Kidney (tissue), 14 donors: ENCODE measurements around the gene KSR1. TPM values are rescaled to one million over a fixed set of nuclear protein-coding genes. Genes with fewer than 3 reads are reported as not detected.
A peak's percentile ranks its signal among the peaks of the same experiment; 100 is the strongest.
"Not testable (repeated sequence)": the region's sequence is repeated elsewhere in the genome, so short reads cannot be mapped to it uniquely, and the experiment has no call there.

Experiments used
- DNase-seq, 5 donors: peaks; one replicate each; pipeline ENCODE4 v3.0.0-alpha.2; 2013 to 2020
- FAIRE-seq: peaks from 2 replicates; lab custom pipeline; 2012; peaks lifted over from hg19 to GRCh38; lab: Jason Lieb, UNC
- H3K27ac ChIP-seq, 2 donors: one replicate each; pipeline ENCODE4 v1.7.0; 2013; ENCODE audit warnings: low read depth in 2 of 2, low read length in 2 of 2, inconsistent platforms in 1 of 2
- H3K27me3 ChIP-seq: one replicate; pipeline ENCODE4 v1.7.1; 2013; ENCODE audit warnings: low read length, inconsistent platforms; ENCODE audit not compliant: control insufficient read depth, insufficient read depth
- H3K36me3 ChIP-seq, 3 donors: one replicate each; pipeline versions ENCODE4 v1.7.0 to v1.7.1; 2013; ENCODE audit warnings: low read length in 3 of 3, control low read depth in 1 of 3, inconsistent platforms in 1 of 3; ENCODE audit not compliant: insufficient read depth in 3 of 3, control insufficient read depth in 2 of 3
- H3K4me1 ChIP-seq, 3 donors: one replicate each; pipeline versions ENCODE4 v1.7.0 to v1.7.1; 2013; ENCODE audit warnings: low read length in 3 of 3, inconsistent platforms in 1 of 3, low read depth in 1 of 3; ENCODE audit not compliant: control insufficient read depth in 2 of 3, insufficient read depth in 2 of 3
- H3K4me3 ChIP-seq, 3 donors: one replicate each; pipeline versions ENCODE4 v1.7.0 to v1.8.1; 2013; ENCODE audit warnings: low read length in 3 of 3, control low read depth in 1 of 3, inconsistent platforms in 1 of 3
- H3K9ac ChIP-seq, 3 donors: one replicate each; pipeline versions ENCODE4 v1.7.0 to v1.7.1; 2013; ENCODE audit warnings: low read length in 3 of 3, control low read depth in 1 of 3, inconsistent platforms in 1 of 3
- H3K9me3 ChIP-seq, 3 donors: one replicate each; pipeline versions ENCODE4 v1.7.0 to v1.7.1; 2013; ENCODE audit warnings: low read length in 3 of 3, control low read depth in 1 of 3, inconsistent platforms in 1 of 3; ENCODE audit not compliant: control insufficient read depth in 2 of 3, insufficient read depth in 1 of 3
- CTCF ChIP-seq: IDR thresholded peaks from 3 replicates; pipeline ENCODE4 v1.5.1; 2012; ENCODE audit warnings: mild to moderate bottlenecking, moderate library complexity, borderline replicate concordance; ENCODE audit not compliant: insufficient read depth; ENCODE audit errors: extremely low read depth
- intact Hi-C: fragments of 100-400 bp; cut with DNase I; formaldehyde crosslinking; loops from one replicate; pipeline ENCODE4 v1.11.1; 2022
- polyA plus RNA-seq: library from polyadenylated mRNA; stranded (reverse); fragments of 350-450 nt; fragmentation: Illumina TruSeq; extraction: RNeasy Lipid Tissue Mini Kit (QIAGEN cat#74804); gene quantifications from one replicate; pipeline ENCODE4 v1.2.3, GENCODE V29; 2014; ENCODE audit warnings: low read depth, low replicate concordance; ENCODE audit not compliant: insufficient read depth
- total RNA-seq: library from RNA; stranded (reverse); fragmentation: NEBNext Ultra II Directional; extraction: Animal tissue kit (Norgen Biotek cat#: 25700); gene quantifications from one replicate; pipeline ENCODE4 v1.2.1, GENCODE V29; 2021
- donor health status: control.
- donor health status: control.
- donor health status: control.
- donor health status: control.
- donor health status: control.
- donor health status: DM: yes; HTN: yes; CAD: no.
- donor health status: Normal renal cell carcinoma (clear cell type).

Gene KSR1
- total and polyA plus RNA-seq, 2 donors from 2014 or later = 11.7 to 97.3 TPM

- no peaks in the 10 kb centered on the region for H3K27me3 ChIP-seq
- intact Hi-C loops = no loop called here
- H3K27ac ChIP-seq = no peak overlapping the region
- H3K36me3 ChIP-seq = no peaks in the 10 kb centered on the region
- no peaks in the 10 kb centered on the region for H3K9me3 ChIP-seq
- no peak for FAIRE-seq
- H3K9ac ChIP-seq = no peak overlapping the region
- H3K4me1 ChIP-seq = no peaks in the 10 kb centered on the region
- no peak for DNase-seq
- TF ChIP-seq CTCF = no peak
- no peak overlapping the region for H3K4me3 ChIP-seq
These were observed 213.6 kb downstream of the KSR1 start for GRCh38 chr17:27669850-27670249.

GRCh38 chr17:27670791-27671590 is 214.7 kb downstream of the KSR1 start:
- no peaks in the 10 kb centered on the region for H3K27me3 ChIP-seq
- TF ChIP-seq CTCF = no peak
- DNase-seq (peak in 1 of 5 donors; percentile 51), FAIRE-seq (no peak)
- H3K27ac ChIP-seq = no peak overlapping the region
- H3K4me3 ChIP-seq = no peak overlapping the region
- H3K9ac ChIP-seq = no peak overlapping the region
- intact Hi-C loops = no loop called here
- H3K36me3 ChIP-seq = no peaks in the 10 kb centered on the region
- H3K4me1 ChIP-seq = no peaks in the 10 kb centered on the region
- H3K9me3 ChIP-seq = no peaks in the 10 kb centered on the region

GRCh38 chr17:27671591-27671910 is 215.3 kb downstream of the KSR1 start:
- H3K4me1 ChIP-seq = no peaks in the 10 kb centered on the region
- no peak for FAIRE-seq

GRCh38 chr17:27671977-27672480 is 215.8 kb downstream of the KSR1 start:
- H3K36me3 ChIP-seq, H3K9ac ChIP-seq, H3K27ac ChIP-seq, H3K27me3 ChIP-seq, FAIRE-seq, DNase-seq, H3K9me3 ChIP-seq, H3K4me3 ChIP-seq, H3K4me1 ChIP-seq, intact Hi-C loops: not testable (repeated sequence)

More at GRCh38 chr17:27671591-27671910, 215.3 kb downstream of the KSR1 start:
- H3K36me3 ChIP-seq = no peaks in the 10 kb centered on the region
- no peak overlapping the region for H3K9ac ChIP-seq
- no peak for DNase-seq
- no peak overlapping the region for H3K27ac ChIP-seq
- no peak for TF ChIP-seq CTCF
- H3K4me3 ChIP-seq = no peak overlapping the region
- intact Hi-C loops = no loop called here
- no peaks in the 10 kb centered on the region for H3K27me3 ChIP-seq
- no peaks in the 10 kb centered on the region for H3K9me3 ChIP-seq
